ENCODE data around the gene RGS12. TPM values are rescaled to one million over a fixed set of nuclear protein-coding genes. Genes with fewer than 3 reads are reported as not detected.
"Not testable (repeated sequence)": the region's sequence is repeated elsewhere in the genome, so short reads cannot be mapped to it uniquely, and the experiment has no call there.

The RGS12 gene
- total and polyA plus RNA-seq, 4 donors, result 10.3 to 40.4 (median 26.1) TPM

GRCh38 chr4:3300882-3301281 lies 8.1 kb downstream of the RGS12 start:
- intact Hi-C loops (cut with DNase I); H3K9me3 ChIP-seq (ENCODE audit: control insufficient read depth, low read length); ATAC-seq (ENCODE audit: low FRiP score); H3K27me3 ChIP-seq (ENCODE audit: control insufficient read depth in 1 of 2, insufficient read depth in 2 of 2, low read length in 1 of 2); H3K36me3 ChIP-seq (ENCODE audit: control insufficient read depth in 1 of 2, insufficient read depth in 2 of 2, low read length in 1 of 2); H3K27ac ChIP-seq (ENCODE audit: low read depth in 1 of 2, low read length in 2 of 2); H3K4me1 ChIP-seq (ENCODE audit: control insufficient read depth in 1 of 2, insufficient read depth in 2 of 2, low read length in 2 of 2); H3K4me3 ChIP-seq (ENCODE audit: low read length in 2 of 2): not testable (repeated sequence)
- peak; percentile 26 to 62 for DNase-seq
- WGBS, 2 donors, result 92 to 95% methylated on average over 15 of the region's 15 CpGs

GRCh38 chr4:3301450-3302172 lies 8.8 kb downstream of the RGS12 start:
- Histone ChIP-seq H3K27me3 (ENCODE audit: control insufficient read depth in 1 of 2, insufficient read depth in 2 of 2, low read length in 1 of 2) (no peaks in the 10 kb centered on the region), H3K4me3 (ENCODE audit: low read length in 2 of 2) (no peak overlapping the region), H3K9me3 (ENCODE audit: control insufficient read depth, low read length) (peaks cover 1% of the 10 kb centered on the region), H3K27ac (ENCODE audit: low read depth in 1 of 2, low read length in 2 of 2) (no peak overlapping the region), H3K4me1 (ENCODE audit: control insufficient read depth in 1 of 2, insufficient read depth in 2 of 2, low read length in 2 of 2) (no peaks in the 10 kb centered on the region), H3K36me3 (ENCODE audit: control insufficient read depth in 1 of 2, insufficient read depth in 2 of 2, low read length in 1 of 2) (no peaks in the 10 kb centered on the region)
- ATAC-seq (ENCODE audit: low FRiP score), result no peak
- DNase-seq, result peak; percentile 27 to 68
- intact Hi-C loops (cut with DNase I), result no loop called here
- 93% methylated on average over 15 of the region's 15 CpGs for WGBS, 2 donors

GRCh38 chr4:3302173-3302785 lies 9.5 kb downstream of the RGS12 start:
- peak; percentile 50 to 75 for DNase-seq
- ATAC-seq (ENCODE audit: low FRiP score), result no peak
- intact Hi-C loops (cut with DNase I), result no loop called here

GRCh38 chr4:3302786-3303564 lies 10.2 kb downstream of the RGS12 start:
- no peak for ATAC-seq (ENCODE audit: low FRiP score)

More at GRCh38 chr4:3302173-3302785, 9.5 kb downstream of the RGS12 start:
- no peaks in the 10 kb centered on the region for H3K4me1 ChIP-seq (ENCODE audit: control insufficient read depth in 1 of 2, insufficient read depth in 2 of 2, low read length in 2 of 2)
- no peaks in the 10 kb centered on the region for H3K27me3 ChIP-seq (ENCODE audit: control insufficient read depth in 1 of 2, insufficient read depth in 2 of 2, low read length in 1 of 2)
- no peak overlapping the region for H3K27ac ChIP-seq (ENCODE audit: low read depth in 1 of 2, low read length in 2 of 2)
- 83 to 84% methylated on average over 17 of the region's 17 CpGs for WGBS, 2 donors
- H3K4me3 ChIP-seq (ENCODE audit: low read length in 2 of 2), result no peak overlapping the region
- H3K36me3 ChIP-seq (ENCODE audit: control insufficient read depth in 1 of 2, insufficient read depth in 2 of 2, low read length in 1 of 2), result no peaks in the 10 kb centered on the region
- peaks cover 1% of the 10 kb centered on the region for H3K9me3 ChIP-seq (ENCODE audit: control insufficient read depth, low read length)

GRCh38 chr4:3303565-3303824 lies 10.7 kb downstream of the RGS12 start:
- DNase-seq, result peak in 1 of 2 donors; percentile 15
- H3K27ac ChIP-seq (ENCODE audit: low read depth in 1 of 2, low read length in 2 of 2), result no peak overlapping the region
- 91 to 92% methylated on average over 2 of the region's 2 CpGs for WGBS, 2 donors
- H3K27me3 ChIP-seq (ENCODE audit: control insufficient read depth in 1 of 2, insufficient read depth in 2 of 2, low read length in 1 of 2), result no peaks in the 10 kb centered on the region
- H3K9me3 ChIP-seq (ENCODE audit: control insufficient read depth, low read length), result no peaks in the 10 kb centered on the region
- intact Hi-C loops (cut with DNase I), result no loop called here
- H3K36me3 ChIP-seq (ENCODE audit: control insufficient read depth in 1 of 2, insufficient read depth in 2 of 2, low read length in 1 of 2), result no peaks in the 10 kb centered on the region
- H3K4me1 ChIP-seq (ENCODE audit: control insufficient read depth in 1 of 2, insufficient read depth in 2 of 2, low read length in 2 of 2), result no peaks in the 10 kb centered on the region
- no peak overlapping the region for H3K4me3 ChIP-seq (ENCODE audit: low read length in 2 of 2)
- no peak for ATAC-seq (ENCODE audit: low FRiP score)

More at GRCh38 chr4:3302786-3303564, 10.2 kb downstream of the RGS12 start:
- H3K36me3 ChIP-seq (ENCODE audit: control insufficient read depth in 1 of 2, insufficient read depth in 2 of 2, low read length in 1 of 2), result no peaks in the 10 kb centered on the region
- H3K9me3 ChIP-seq (ENCODE audit: control insufficient read depth, low read length), result no peaks in the 10 kb centered on the region
- no peak overlapping the region for H3K4me3 ChIP-seq (ENCODE audit: low read length in 2 of 2)
- H3K27me3 ChIP-seq (ENCODE audit: control insufficient read depth in 1 of 2, insufficient read depth in 2 of 2, low read length in 1 of 2), result no peaks in the 10 kb centered on the region
- no peak overlapping the region for H3K27ac ChIP-seq (ENCODE audit: low read depth in 1 of 2, low read length in 2 of 2)
- WGBS, 2 donors, result 88 to 90% methylated on average over 16 of the region's 16 CpGs
- H3K4me1 ChIP-seq (ENCODE audit: control insufficient read depth in 1 of 2, insufficient read depth in 2 of 2, low read length in 2 of 2), result no peaks in the 10 kb centered on the region
- intact Hi-C loops (cut with DNase I), result no loop called here
- DNase-seq, result peak; percentile 35 to 63

GRCh38 chr4:3303923-3304710 lies 11.3 kb downstream of the RGS12 start:
- no peak overlapping the region for H3K27ac ChIP-seq (ENCODE audit: low read depth in 1 of 2, low read length in 2 of 2)
- peak; percentile 9 to 57 for DNase-seq
- H3K9me3 ChIP-seq (ENCODE audit: control insufficient read depth, low read length), result no peaks in the 10 kb centered on the region
- H3K4me3 ChIP-seq (ENCODE audit: low read length in 2 of 2), result no peak overlapping the region
- ATAC-seq (ENCODE audit: low FRiP score), result no peak
- no peaks in the 10 kb centered on the region for H3K4me1 ChIP-seq (ENCODE audit: control insufficient read depth in 1 of 2, insufficient read depth in 2 of 2, low read length in 2 of 2)
- intact Hi-C loops (cut with DNase I), result no loop called here
- no peaks in the 10 kb centered on the region for H3K36me3 ChIP-seq (ENCODE audit: control insufficient read depth in 1 of 2, insufficient read depth in 2 of 2, low read length in 1 of 2)
- no peaks in the 10 kb centered on the region for H3K27me3 ChIP-seq (ENCODE audit: control insufficient read depth in 1 of 2, insufficient read depth in 2 of 2, low read length in 1 of 2)
- 75 to 77% methylated on average over 15 of the region's 15 CpGs for WGBS, 2 donors

GRCh38 chr4:3304831-3305609 lies 12.2 kb downstream of the RGS12 start:
- Histone ChIP-seq H3K9me3 (ENCODE audit: control insufficient read depth, low read length) (no peaks in the 10 kb centered on the region), H3K27ac (ENCODE audit: low read depth in 1 of 2, low read length in 2 of 2) (no peak overlapping the region), H3K36me3 (ENCODE audit: control insufficient read depth in 1 of 2, insufficient read depth in 2 of 2, low read length in 1 of 2) (no peaks in the 10 kb centered on the region), H3K27me3 (ENCODE audit: control insufficient read depth in 1 of 2, insufficient read depth in 2 of 2, low read length in 1 of 2) (no peaks in the 10 kb centered on the region), H3K4me3 (ENCODE audit: low read length in 2 of 2) (no peak overlapping the region), H3K4me1 (ENCODE audit: control insufficient read depth in 1 of 2, insufficient read depth in 2 of 2, low read length in 2 of 2) (no peaks in the 10 kb centered on the region)
- DNase-seq (peak; percentile 50 to 80), ATAC-seq (ENCODE audit: low FRiP score) (peak; percentile 68)
- intact Hi-C loops (cut with DNase I), result no loop called here
- 52 to 53% methylated on average over 25 of the region's 25 CpGs for WGBS, 2 donors

Measured in aorta (tissue), 5 donors.